Measurements from ENCODE around the gene ACSL1.
"Not testable (repeated sequence)": the region's sequence is repeated elsewhere in the genome, so short reads cannot be mapped to it uniquely, and the experiment has no call there.

The ACSL1 gene

DNA sequence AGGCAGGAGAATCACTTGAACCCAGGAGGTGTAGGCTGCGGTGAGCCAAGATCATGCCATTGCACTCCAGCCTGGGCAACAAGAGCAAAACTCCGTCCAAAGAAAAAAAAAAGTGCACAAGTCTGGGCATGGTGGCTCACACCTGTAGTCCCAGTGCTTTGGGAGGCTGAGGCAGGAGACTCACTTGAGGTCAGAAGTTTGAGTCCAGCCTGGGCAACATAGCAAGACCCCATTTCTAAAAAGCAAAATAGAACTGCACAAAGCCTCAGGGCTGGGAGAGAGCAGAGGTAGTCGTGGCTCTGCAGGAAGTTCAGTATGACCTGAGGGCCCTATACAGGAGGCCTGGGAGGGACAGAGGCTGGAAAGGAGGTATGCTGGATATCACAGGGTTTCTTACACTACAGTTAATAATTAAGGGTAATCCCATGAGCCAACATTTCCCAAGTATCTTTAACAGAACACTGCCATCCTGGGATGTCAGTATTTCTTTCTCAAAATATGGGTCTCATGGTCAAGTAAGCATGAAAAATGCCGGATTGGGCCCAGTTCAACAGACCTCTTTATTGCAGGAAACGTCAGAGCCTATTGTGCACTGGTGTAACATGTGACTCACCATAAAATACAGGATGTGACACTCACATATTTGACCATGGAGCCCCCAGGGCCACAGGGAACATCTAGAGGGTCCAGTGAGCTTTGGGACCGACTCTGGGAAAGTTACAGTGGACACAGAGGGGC, 37.8 kb downstream of the ACSL1 start:
- DNase-seq: no peak

DNA sequence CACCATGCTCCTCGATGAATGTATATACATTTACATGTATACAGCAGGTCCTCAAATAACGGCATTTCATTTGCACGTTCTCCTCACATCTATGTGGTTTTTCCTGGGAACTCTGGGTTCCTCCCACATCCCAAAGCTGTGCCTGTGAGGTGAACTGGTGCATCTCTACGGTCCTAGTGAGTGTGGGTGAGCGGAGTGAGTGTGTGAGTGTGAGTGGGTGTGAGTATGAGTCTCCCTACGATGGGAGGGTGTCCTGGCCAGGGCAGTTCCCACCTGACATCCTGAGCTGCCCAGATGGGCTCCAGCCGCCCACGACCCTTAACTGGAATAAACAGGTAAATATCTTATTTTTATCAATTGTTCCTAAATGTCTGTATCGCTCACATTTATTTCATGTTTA, 40.0 kb downstream of the ACSL1 start:
- DNase-seq: no peak

DNA sequence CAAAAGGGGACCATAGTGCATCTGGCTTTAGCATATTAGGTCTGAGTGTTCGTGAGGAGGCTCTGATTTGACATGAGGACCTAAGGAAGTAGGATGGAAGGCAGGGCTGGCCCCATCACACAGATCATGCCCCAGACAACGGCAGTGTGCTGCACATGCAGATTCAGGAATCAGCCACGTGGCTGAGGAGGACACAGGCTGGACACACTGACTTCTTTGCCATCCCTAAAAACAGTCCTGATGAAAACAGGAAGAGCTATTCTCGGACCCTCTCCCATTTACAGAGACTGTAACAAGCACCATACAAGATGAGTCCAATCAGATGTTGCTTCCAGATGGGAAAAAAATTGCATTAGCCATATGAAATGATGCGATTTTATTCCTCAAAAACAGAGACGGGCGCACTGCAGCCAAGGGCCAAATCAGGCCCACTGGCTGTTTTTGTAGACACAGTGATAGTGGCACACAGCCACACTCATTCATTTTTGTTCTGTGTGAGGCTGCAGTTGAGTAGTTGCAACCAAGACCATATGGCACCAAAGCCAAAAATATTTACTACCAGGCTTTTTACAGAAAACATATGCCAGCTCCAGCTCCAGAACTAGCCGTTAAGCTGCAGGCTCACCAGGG, 41.0 kb downstream of the ACSL1 start:
- DNase-seq: no peak

DNA sequence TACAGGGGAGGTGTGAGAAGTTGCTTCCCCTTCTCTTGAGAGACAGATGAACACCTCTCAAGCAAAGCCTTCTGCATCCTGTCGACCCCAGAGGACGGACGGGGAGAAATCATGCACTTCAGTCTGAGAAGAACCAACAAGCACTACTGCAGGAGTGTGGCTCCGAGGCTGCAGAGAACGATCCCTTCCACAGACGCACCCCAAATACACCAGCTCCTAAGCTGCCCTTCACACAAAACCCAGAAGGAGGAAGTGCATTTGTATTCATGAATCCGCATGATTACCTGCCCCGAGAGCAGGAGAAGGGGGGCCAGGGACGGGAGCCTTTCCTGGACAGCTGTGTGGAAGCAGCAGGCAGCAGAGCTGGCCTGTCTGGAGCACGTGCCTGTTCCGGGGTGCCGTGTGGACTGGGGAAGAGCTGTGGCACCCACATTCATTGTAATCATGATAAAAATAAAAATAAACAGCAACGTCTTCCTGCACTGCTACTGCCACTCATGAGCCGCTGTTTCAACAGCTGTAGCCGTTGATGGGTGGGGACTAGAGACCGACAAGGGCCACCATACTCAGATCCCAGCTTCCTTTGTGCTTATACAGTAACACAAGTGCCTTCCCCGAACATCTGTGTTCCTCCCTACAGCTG, 42.9 kb downstream of the ACSL1 start:
- DNase-seq: peak; percentile 46 to 60

DNA sequence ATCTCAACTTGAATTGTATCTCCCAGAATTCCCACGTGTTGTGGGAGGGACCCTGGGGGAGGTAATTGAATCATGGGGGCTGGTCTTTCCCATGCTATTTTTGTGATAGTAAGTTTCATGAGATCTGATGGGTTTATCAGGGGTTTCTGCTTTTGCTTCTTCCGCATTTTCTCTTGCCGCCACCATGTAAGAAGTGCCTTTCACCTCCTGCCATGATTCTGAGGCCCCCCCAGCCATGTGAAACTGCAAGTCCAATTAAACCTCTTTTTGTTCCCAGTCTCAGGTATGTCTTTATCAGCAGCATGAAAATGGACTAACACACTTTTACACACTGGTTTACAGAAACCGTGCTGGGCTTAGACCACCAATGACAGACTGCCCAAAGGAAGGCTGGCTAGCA, 46.6 kb downstream of the ACSL1 start:
- DNase-seq: not testable (repeated sequence)

DNA sequence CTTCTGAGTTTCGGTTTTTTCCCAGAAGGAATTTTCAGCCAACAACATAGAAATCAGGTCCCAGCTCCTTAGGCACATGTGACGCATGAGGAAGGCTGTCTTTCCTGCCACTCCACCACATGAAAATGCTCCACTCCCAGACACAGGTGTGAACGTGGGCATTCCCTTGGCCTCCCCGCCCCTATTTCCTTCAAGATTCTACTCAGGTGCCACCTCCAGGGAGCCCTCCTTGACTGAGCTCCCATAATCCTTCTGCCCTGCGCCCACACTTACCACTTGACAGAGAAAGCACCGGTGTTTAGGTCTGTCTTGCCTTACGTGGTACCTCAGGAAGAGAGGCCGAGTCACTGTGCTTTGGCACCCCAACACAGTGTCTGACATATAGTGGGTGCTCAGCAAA, 47.4 kb downstream of the ACSL1 start:
- DNase-seq: no peak

DNA sequence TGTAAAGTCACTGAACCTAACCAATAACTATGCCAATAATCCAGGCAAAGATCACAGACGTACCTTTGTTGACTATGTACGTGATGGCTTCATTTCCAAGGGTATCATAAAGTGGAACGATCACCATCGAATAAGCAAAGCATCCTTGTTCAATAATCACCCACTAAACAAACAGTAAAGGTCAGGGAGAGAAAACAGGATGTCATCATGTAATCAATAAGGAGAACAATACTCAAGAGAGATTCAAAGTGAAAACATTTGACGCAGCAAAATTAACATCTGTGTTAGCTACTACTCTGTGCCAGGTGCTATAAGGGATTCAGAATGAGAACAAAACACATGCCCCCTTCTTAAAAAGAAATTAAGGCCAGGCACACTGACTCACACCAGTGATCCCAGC, 48.9 kb downstream of the ACSL1 start:
- no peak for DNase-seq

DNA sequence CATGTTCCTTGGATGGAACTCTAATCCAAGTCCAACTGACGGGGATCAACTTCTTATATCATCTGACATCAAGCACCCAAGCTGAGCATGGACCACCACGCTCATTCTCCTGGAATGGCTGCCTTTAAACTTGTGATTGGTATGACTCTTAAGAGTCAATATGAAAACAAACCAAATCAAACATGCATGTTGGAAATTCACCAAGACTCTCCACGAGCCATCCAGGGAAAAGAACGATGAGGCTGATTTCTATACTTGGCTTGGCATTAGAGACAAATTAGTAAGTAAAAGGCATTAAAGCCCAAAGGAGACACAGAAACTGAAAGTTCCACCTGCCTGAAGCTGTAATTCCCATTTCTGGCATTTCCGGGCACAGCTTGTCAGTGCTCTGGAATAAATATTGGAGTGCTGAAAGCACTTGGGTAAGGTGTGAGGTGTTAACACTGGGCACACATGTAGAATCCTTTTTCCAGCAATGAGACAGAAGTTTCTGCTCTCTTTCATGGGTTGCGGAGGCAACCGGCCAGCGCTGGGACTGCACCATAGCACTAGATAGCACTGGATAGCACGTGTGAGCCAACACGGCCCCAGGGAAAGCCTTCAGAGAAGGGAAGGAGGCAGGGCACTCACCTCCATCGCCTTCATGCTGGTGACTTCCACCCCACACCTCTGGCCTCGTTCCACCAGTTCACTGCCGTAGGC, 49.8 kb downstream of the ACSL1 start:
- no peak for DNase-seq

DNA sequence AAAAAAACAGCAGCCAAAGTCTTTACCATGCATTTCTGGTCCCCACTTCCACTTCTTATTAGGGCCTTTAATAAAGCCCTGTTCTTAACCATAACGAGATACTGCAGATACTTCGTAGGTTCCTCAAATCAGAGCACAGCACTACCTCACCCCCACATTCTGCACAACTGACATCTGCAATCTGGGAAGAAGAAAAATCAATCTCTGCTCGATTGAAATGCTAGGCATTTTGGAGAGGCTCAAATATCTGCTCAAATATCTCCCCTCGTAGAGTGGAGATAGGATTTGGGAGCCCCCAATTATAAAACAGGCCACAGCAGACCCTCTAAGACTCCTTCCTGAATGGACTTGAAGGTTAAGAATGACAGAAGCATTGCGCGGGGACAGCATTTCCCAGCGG, 51.6 kb downstream of the ACSL1 start:
- no peak for DNase-seq

DNA sequence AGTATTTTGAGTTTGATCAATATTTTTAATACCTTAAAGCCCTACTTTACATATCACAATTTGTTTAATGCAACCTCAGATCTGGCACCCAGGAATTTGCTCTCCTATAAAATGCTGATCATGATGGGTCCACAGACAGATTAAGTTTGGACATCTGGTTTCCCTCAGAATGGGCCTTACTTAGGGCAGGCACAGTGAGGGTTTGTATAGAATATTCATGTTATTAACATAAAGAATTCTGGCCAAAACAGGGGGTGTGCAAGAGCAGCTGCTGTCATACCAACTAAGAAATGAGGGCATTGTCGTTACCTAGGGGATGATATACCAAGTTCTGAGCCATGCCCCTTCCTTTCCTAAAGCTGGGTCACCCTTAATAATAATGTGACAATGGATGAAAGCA, 54.4 kb downstream of the ACSL1 start:
- no peak for DNase-seq

DNA sequence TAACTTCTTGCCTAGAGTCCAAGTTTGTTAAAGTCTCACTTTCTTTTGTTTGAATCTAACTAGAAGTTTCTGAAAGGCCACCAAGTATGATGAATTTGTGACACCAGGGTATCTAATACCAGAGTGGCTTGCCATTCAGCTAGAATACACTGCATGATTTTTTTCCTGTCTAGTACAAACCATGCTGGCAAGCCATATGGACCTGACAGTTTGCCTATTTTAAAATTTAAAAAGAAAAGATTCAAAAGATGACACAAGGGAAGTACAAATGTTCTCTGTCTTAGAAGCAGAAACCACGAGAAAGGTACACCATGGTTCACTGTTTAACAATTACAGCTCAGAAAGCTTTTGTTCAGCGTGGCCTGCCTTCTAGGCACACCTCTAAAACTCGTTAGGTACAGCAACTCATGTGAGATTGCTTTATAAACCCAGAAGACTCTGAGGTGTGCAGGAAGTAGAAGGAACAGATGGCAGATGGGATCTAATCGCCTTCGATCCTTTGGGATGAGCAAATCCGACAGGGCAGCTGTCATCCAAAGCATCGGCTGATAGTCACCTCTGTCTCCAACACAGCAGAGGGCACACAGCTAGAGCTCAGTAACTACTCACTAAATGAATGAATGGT, 56.5 kb downstream of the ACSL1 start:
- DNase-seq: no peak

DNA sequence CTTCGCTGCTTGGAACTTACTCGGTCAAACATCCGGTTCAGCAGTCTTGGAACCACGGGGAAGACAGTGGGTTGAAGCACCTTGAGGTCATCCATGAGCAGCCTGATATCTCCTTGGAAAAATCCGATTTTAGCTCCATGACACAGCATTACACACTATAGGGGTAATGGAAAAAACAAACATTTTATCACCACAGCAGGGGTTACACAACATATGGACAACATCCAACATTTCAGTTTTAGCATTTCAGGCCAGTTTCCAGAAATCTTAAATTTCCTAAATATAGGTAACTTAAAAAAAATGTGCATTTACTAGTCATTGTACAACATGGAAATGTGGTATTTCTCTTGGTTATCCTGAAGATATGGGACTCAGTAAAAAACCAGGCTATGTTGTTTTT, 57.5 kb downstream of the ACSL1 start:
- DNase-seq: no peak

DNA sequence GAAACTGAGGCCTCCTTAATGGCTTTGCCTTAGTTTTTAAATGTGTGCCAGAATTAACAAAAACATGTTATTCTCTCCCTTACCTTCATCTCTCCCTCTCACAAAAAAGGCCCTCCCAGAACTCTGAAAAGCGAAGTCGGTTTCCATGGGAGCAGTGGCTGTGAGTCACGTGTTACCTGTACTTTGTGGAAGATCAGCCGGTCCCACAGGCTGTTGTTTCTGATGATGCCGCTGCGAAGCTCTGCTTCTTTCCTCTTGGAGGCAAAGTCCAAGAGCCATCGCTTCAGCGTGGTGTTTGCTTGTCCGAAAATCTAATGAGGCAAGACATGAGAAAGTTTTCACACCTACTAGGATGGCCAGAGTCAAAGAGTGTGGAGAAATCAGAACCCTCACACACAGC, 59.3 kb downstream of the ACSL1 start:
- no peak for DNase-seq

DNA sequence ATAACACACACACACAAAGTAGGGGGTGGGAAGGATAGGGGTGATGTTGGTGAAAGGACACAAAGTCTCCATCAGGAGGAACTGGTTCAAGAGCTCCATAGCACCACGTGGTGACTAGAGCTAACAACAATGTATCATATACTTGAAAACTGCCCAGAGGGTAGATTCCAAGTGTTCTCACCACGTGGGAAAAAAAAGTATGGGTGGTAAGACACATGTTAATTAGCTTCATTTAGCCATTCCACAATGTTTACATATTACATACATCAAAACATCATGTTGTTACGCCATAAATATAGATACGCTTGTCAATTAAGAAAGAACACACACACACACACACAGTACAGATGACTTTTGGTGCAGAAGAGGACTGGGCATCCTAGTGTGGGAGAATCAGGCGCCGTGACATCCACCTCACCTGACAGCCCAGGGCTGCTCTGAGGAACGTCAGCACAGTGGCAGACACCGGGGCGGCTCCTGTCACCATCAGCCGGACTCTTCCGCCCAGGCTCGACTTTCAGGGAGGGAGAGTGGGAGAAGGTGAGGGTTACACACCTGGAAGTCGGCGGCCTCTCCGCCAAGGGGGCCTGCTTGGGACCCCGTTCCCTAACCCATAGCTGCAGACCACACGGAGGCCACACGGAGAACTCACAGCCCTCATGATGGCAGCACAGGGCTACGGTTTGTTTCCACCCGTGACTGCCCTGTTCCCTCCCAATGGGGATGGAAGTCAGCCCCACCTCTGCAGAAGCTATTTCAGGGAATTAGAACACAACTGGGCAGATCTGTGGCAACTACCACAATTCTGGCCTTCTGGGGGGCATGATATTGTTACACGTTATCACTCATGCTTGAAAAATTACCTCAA, 60.1 kb downstream of the ACSL1 start:
- DNase-seq: no peak

DNA sequence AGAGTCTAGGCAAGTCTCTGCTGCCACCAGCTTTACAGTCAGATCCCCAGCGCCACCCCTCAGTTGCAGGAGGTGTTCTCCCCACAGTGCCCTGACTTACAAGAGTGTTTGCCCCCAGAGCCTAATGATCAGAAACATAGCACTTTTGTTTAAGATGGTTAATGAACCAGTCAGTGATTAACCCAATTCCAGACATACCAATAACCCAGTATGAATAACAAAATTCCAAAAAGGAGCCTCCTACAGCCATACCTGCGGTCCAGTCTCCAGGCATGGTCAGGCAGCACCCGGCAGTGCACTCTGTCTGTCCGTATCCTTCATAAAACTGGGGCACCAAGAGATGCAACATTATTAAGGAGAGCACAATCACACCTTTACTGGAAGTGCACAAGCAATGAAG, 61.2 kb downstream of the ACSL1 start:
- no peak for DNase-seq

DNA sequence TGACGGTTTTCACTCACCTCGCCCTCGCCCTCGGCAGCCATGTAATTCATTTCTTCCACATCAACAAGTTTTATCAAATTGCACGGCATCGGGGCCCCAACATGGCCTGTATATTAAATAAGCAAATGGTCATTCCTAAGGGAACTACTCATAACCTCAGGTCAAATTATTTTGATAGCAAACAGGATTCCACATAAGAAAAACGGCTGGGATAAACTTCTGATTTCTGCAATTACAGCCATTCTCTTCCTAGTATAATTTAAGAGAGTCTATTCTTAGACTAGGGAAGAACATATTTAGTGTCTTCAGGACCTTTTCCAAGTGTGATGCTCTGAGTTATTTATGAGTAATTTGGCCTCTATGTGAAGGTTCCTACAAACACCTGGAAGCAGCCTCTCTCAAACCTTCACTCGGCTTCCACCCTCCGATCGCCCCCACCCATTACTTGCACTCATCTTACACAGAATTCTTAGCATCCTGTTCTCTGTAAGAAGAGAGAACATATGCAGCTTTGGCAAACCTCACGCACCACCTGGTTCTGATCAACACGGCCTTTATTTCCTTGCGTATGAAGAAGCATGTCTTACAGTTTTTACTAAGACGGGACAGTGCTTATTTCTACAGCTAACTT, 62.5 kb downstream of the ACSL1 start:
- no peak for DNase-seq

DNA sequence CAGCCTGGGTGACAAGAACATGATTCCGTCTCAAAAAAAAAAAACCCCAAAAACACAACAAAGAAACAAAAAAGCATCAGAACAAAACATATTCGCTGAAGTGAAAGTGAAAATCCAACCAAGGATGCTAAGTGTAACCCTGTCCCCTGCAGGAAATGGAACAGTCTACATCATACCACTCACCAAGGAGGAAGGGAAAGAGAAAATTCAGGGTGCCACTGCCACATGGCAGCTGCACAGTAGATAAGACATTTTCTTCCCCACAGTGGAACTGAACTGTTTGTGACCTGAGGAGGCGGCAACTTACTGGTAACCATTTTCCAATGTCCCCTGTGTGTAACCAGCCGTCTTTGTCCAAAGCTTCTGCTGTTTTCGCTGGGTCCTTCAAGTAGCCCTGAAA, 63.7 kb downstream of the ACSL1 start:
- DNase-seq: no peak

DNA sequence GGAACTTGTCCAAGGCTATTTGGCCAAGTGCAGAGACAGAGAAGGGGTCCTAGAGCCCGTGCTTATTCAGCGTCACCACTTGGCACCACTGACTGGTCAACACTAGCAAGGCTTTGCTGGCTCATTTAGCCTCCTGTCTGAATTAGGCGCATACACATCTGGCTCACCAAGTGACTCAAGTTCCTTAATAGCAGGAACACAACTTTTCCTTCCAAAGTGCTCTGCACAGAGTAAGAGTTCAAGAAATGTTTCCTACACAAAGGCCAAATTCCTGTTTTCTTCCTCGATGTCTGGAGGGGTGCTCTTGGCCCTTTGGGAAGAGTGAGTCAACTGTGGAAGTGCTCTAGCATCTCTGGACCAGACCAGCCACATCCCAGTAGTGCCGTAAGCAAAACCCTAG, 65.1 kb downstream of the ACSL1 start:
- no peak for DNase-seq

DNA sequence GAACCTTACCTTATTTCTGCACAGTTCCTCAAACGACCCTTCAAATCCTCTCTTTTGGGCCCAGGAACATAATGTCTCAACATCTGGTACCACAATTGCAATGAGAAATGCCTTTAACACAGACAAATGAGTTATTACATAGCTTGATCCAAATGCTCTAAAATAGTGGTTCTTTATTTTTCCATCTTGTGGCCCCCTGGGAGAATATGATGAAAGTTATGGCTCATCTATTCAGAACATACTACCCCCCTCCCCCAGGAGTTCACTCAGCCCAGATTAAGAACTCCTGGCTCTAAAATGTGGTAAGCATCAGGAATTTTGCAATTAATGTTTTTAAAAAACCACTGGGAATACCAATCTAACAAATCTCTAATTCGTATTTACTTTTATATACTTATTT, 68.0 kb downstream of the ACSL1 start:
- no peak for DNase-seq

DNA sequence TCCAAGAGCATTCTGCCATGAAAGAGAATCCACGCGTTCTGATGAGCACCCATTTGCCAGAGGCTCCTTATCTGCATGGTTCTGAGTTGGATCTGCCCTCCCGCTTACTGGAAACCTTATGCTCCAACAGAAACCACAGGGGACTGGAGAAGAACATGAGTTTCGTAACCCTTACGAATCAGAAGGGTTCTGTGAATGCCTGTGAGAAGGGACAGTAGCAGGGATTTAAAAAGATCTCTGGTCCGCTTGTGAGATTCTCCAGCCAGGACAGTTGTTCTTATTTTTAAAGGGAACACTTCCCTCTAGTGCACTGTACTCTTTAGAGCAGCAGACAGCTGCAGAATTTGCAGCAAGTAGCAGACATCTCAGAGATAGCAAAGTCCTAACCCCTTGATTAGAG, 69.4 kb downstream of the ACSL1 start:
- DNase-seq: no peak

DNA sequence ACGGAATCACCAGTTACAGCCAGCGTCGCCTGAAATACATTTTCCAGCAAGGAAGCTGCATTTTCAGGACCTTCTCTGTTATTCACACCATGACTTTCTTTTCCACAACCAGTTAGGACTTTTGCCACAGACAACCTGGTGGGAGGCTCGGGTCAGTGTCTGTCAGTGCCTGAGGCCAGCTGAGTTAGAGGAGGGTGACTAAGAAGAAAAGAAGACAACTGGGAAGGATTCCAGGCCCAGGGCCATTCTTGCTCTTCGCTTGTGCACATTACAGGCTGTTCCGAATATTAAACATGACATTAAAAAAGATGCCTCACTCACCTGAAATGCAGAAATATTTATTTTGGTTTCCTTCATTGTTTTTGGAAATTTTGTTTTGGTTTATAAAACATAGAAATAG, 70.5 kb downstream of the ACSL1 start:
- DNase-seq: no peak
